GM18511 (cell line): Measurements from ENCODE around the gene ALKAL2.
A peak's percentile ranks its signal among the peaks of the same experiment; 100 is the strongest.

ENCODE experiments used
- ATAC-seq: cut with Tn5 transposase; IDR thresholded peaks from one replicate; pipeline ENCODE4 v1.9.1; 2021; ENCODE audit warnings: mild to moderate bottlenecking, moderate library complexity; ENCODE audit not compliant: unreplicated experiment

Gene ALKAL2

GRCh38 chr2:290090-290722, 2.3 kb upstream of the ALKAL2 start:
- ATAC-seq, result peak; percentile 39

- peak; percentile 17 for ATAC-seq
Observed at GRCh38 chr2:289362-290089, 1.6 kb upstream of the ALKAL2 start.

GRCh38 chr2:288758-289361, 969 bp upstream of the ALKAL2 start:
- no peak for ATAC-seq

GRCh38 chr2:287471-287885, 413 bp downstream of the ALKAL2 start:
- peak; percentile 47 for ATAC-seq

GRCh38 chr2:286774-287392, 1.0 kb downstream of the ALKAL2 start:
- peak; percentile 17 for ATAC-seq

GRCh38 chr2:286035-286434, 1.9 kb downstream of the ALKAL2 start:
- no peak for ATAC-seq

GRCh38 chr2:285531-285930, 2.4 kb downstream of the ALKAL2 start:
- ATAC-seq, result no peak

GRCh38 chr2:284896-285492, 2.9 kb downstream of the ALKAL2 start:
- ATAC-seq, result no peak

- ATAC-seq, result no peak
Observed at GRCh38 chr2:283996-284794, 3.7 kb downstream of the ALKAL2 start.

- ATAC-seq, result no peak
Observed at GRCh38 chr2:282371-283263, 5.3 kb downstream of the ALKAL2 start.

GRCh38 chr2:281381-281780, 6.5 kb downstream of the ALKAL2 start:
- ATAC-seq, result no peak

GRCh38 chr2:280650-281110, 7.2 kb downstream of the ALKAL2 start:
- no peak for ATAC-seq

- no peak for ATAC-seq
Observed at GRCh38 chr2:279956-280649, 7.8 kb downstream of the ALKAL2 start.

GRCh38 chr2:279366-279765, 8.5 kb downstream of the ALKAL2 start:
- ATAC-seq, result no peak

- no peak for ATAC-seq
Observed at GRCh38 chr2:278927-279320, 9.0 kb downstream of the ALKAL2 start.

- no peak for ATAC-seq
Observed at GRCh38 chr2:278312-278926, 9.5 kb downstream of the ALKAL2 start.

- ATAC-seq, result peak; percentile 99
Observed at GRCh38 chr2:275466-275865, 12.4 kb downstream of the ALKAL2 start.

GRCh38 chr2:274503-274902, 13.4 kb downstream of the ALKAL2 start:
- no peak for ATAC-seq
